MG63 (cell line): ENCODE measurements around the gene LRRC27. TPM values are rescaled to one million over a fixed set of nuclear protein-coding genes. Genes with fewer than 3 reads are reported as not detected.

Source experiments
- DNase-seq: peaks from one replicate; pipeline ENCODE4 v3.0.0-alpha.2; 2020
- H3K27me3 ChIP-seq: fragments of 250-450 bp; sonication (Bioruptor Pico); 2 replicates; pipeline ENCODE4 v1.5.1; 2020; ENCODE audit warnings: mild to moderate bottlenecking, moderate library complexity
- H3K36me3 ChIP-seq: fragments of 250-450 bp; sonication (Bioruptor Pico); 2 replicates; pipeline ENCODE4 v1.5.1; 2020; ENCODE audit warnings: mild to moderate bottlenecking, moderate library complexity
- H3K4me3 ChIP-seq: fragments of 250-450 bp; sonication (Bioruptor Pico); 2 replicates; pipeline ENCODE4 v1.5.1; 2020; ENCODE audit warnings: mild to moderate bottlenecking, moderate library complexity
- H3K9me3 ChIP-seq: fragments of 250-450 bp; sonication (Bioruptor Pico); 2 replicates; pipeline ENCODE4 v1.5.1; 2020; ENCODE audit warnings: mild to moderate bottlenecking, moderate library complexity
- total RNA-seq: library from RNA; depleted of rRNA; stranded (reverse); fragments of >200 nt; shearing (Covaris generic); gene quantifications from 2 replicates; pipeline ENCODE4 v1.2.3, GENCODE V29; 2014; ENCODE audit warnings: low replicate concordance

The LRRC27 gene
- total RNA-seq, 1 experiment from 2014 or later: 8.3 TPM

- no peaks in the 10 kb centered on the region for H3K9me3 ChIP-seq
- peak; percentile 49 for DNase-seq
- peaks cover 19% of the 10 kb centered on the region for H3K36me3 ChIP-seq
- no peaks in the 10 kb centered on the region for H3K27me3 ChIP-seq
- H3K4me3 ChIP-seq: no peak overlapping the region
Measured at GRCh38 chr10:132413226-132414205, 81.5 kb downstream of the LRRC27 start.

GRCh38 chr10:132414402-132415016 lies 82.5 kb downstream of the LRRC27 start:
- DNase-seq: no peak
- Histone ChIP-seq H3K9me3 (no peaks in the 10 kb centered on the region), H3K36me3 (peaks cover 19% of the 10 kb centered on the region), H3K4me3 (no peak overlapping the region), H3K27me3 (no peaks in the 10 kb centered on the region)

GRCh38 chr10:132415255-132415654 lies 83.3 kb downstream of the LRRC27 start:
- Histone ChIP-seq H3K4me3 (no peak overlapping the region), H3K27me3 (no peaks in the 10 kb centered on the region), H3K9me3 (no peaks in the 10 kb centered on the region), H3K36me3 (peaks cover 19% of the 10 kb centered on the region)
- DNase-seq: no peak

GRCh38 chr10:132415956-132416355 lies 84.0 kb downstream of the LRRC27 start:
- DNase-seq: no peak
- Histone ChIP-seq H3K4me3 (no peak overlapping the region), H3K27me3 (no peaks in the 10 kb centered on the region), H3K9me3 (no peaks in the 10 kb centered on the region), H3K36me3 (peaks cover 19% of the 10 kb centered on the region)

- no peak for DNase-seq
- Histone ChIP-seq H3K36me3 (peaks cover 19% of the 10 kb centered on the region), H3K27me3 (no peaks in the 10 kb centered on the region), H3K9me3 (no peaks in the 10 kb centered on the region), H3K4me3 (no peak overlapping the region)
Measured at GRCh38 chr10:132416566-132417256, 84.7 kb downstream of the LRRC27 start.

- no peaks in the 10 kb centered on the region for H3K9me3 ChIP-seq
- H3K36me3 ChIP-seq: peaks cover 19% of the 10 kb centered on the region
- H3K27me3 ChIP-seq: no peaks in the 10 kb centered on the region
- no peak overlapping the region for H3K4me3 ChIP-seq
- no peak for DNase-seq
Measured at GRCh38 chr10:132417257-132417910, 85.4 kb downstream of the LRRC27 start.

GRCh38 chr10:132417957-132418441 lies 86.0 kb downstream of the LRRC27 start:
- H3K4me3 ChIP-seq: no peak overlapping the region
- DNase-seq: no peak
- no peaks in the 10 kb centered on the region for H3K27me3 ChIP-seq
- H3K9me3 ChIP-seq: no peaks in the 10 kb centered on the region
- H3K36me3 ChIP-seq: peaks cover 19% of the 10 kb centered on the region

GRCh38 chr10:132418527-132419416 lies 86.8 kb downstream of the LRRC27 start:
- Histone ChIP-seq H3K9me3 (no peaks in the 10 kb centered on the region), H3K4me3 (no peak overlapping the region), H3K36me3 (peaks cover 18% of the 10 kb centered on the region), H3K27me3 (no peaks in the 10 kb centered on the region)
- no peak for DNase-seq

GRCh38 chr10:132419538-132420468 lies 87.8 kb downstream of the LRRC27 start:
- no peak for DNase-seq
- peaks cover 9% of the 10 kb centered on the region; the same call in 1 of the 2 replicates for H3K36me3 ChIP-seq
- no peaks in the 10 kb centered on the region for H3K9me3 ChIP-seq

GRCh38 chr10:132420469-132420980 lies 88.5 kb downstream of the LRRC27 start:
- H3K36me3 ChIP-seq: peaks cover 2% of the 10 kb centered on the region; the same call in 1 of the 2 replicates
- H3K4me3 ChIP-seq: no peak overlapping the region
- H3K9me3 ChIP-seq: no peaks in the 10 kb centered on the region
- H3K27me3 ChIP-seq: no peaks in the 10 kb centered on the region
- DNase-seq: no peak

More at GRCh38 chr10:132419538-132420468, 87.8 kb downstream of the LRRC27 start:
- Histone ChIP-seq H3K27me3 (no peaks in the 10 kb centered on the region), H3K4me3 (no peak overlapping the region)

- Histone ChIP-seq H3K36me3 (no peaks in the 10 kb centered on the region), H3K9me3 (no peaks in the 10 kb centered on the region), H3K27me3 (no peaks in the 10 kb centered on the region), H3K4me3 (no peak overlapping the region)
- no peak for DNase-seq
Measured at GRCh38 chr10:132420981-132421846, 89.2 kb downstream of the LRRC27 start.

GRCh38 chr10:132421847-132422751 lies 90.1 kb downstream of the LRRC27 start:
- no peaks in the 10 kb centered on the region for H3K27me3 ChIP-seq
- no peak overlapping the region for H3K4me3 ChIP-seq
- H3K36me3 ChIP-seq: no peaks in the 10 kb centered on the region
- DNase-seq: no peak
- no peaks in the 10 kb centered on the region for H3K9me3 ChIP-seq
